H9 (cell line): ENCODE measurements around the gene ZBED1. TPM values are rescaled to one million over a fixed set of nuclear protein-coding genes. Genes with fewer than 3 reads are reported as not detected.

Experiments
- DNase-seq: peaks from one replicate; pipeline ENCODE4 v3.0.0-alpha.2; 2017
- H2AFZ ChIP-seq: one replicate; pipeline ENCODE4 v1.6.1; 2013; ENCODE audit warnings: mild to moderate bottlenecking, low read length, control low read depth, moderate library complexity
- H2AK5ac ChIP-seq: 2 replicates; pipeline ENCODE4 v1.6.1; 2013; ENCODE audit warnings: low read length, control low read depth, mixed read lengths; ENCODE audit not compliant: insufficient read length
- H2BK120ac ChIP-seq: one replicate; pipeline ENCODE4 v1.6.1; 2013; ENCODE audit warnings: low read depth, mild to moderate bottlenecking, low read length, control low read depth, inconsistent platforms; ENCODE audit not compliant: poor library complexity, severe bottlenecking
- H2BK12ac ChIP-seq: 2 replicates; pipeline ENCODE4 v1.6.1; 2013; ENCODE audit warnings: low read length, control low read depth, mixed read lengths, low read depth; ENCODE audit not compliant: insufficient read length
- H2BK15ac ChIP-seq: 2 replicates; pipeline ENCODE4 v1.6.1; 2013; ENCODE audit warnings: low read depth, low read length, control low read depth
- H2BK20ac ChIP-seq: one replicate; pipeline ENCODE4 v1.6.1; 2013; ENCODE audit warnings: low read depth, mild to moderate bottlenecking, low read length, control low read depth, inconsistent platforms; ENCODE audit not compliant: poor library complexity, severe bottlenecking
- H2BK5ac ChIP-seq: 2 replicates; pipeline ENCODE4 v1.6.1; 2013; ENCODE audit warnings: low read length, control low read depth, mixed read lengths; ENCODE audit not compliant: insufficient read length
- H3K14ac ChIP-seq: 2 replicates; pipeline ENCODE4 v1.6.1; 2013; ENCODE audit warnings: low read length, control low read depth; ENCODE audit not compliant: insufficient read depth
- H3K18ac ChIP-seq: 2 replicates; pipeline ENCODE4 v1.6.1; 2013; ENCODE audit warnings: low read depth, mild to moderate bottlenecking, mixed read lengths, low read length, control low read depth; ENCODE audit not compliant: insufficient read length
- H3K23ac ChIP-seq: 2 replicates; pipeline ENCODE4 v1.6.1; 2013; ENCODE audit warnings: low read length, control low read depth, mixed read lengths, low read depth; ENCODE audit not compliant: insufficient read length
- H3K23me2 ChIP-seq: 2 replicates; pipeline ENCODE4 v1.6.1; 2013; ENCODE audit warnings: low read depth, mild to moderate bottlenecking, mixed read lengths, low read length, control low read depth; ENCODE audit not compliant: insufficient read length, poor library complexity, severe bottlenecking
- H3K27ac ChIP-seq: 2 replicates; pipeline ENCODE4 v1.5.1; 2013; ENCODE audit warnings: low read length, control low read depth, mixed read lengths, low read depth; ENCODE audit not compliant: insufficient read length
- H3K27me3 ChIP-seq: 2 replicates; pipeline ENCODE4 v1.6.1; 2013; ENCODE audit warnings: low read length, control low read depth, inconsistent platforms; ENCODE audit not compliant: insufficient read depth
- H3K4ac ChIP-seq: 2 replicates; pipeline ENCODE4 v1.6.1; 2013; ENCODE audit warnings: low read depth, mild to moderate bottlenecking, control low read depth, inconsistent platforms, low read length, moderate library complexity
- H3K4me1 ChIP-seq: 2 replicates; pipeline ENCODE4 v1.6.1; 2013; ENCODE audit warnings: low read length, control low read depth, inconsistent platforms; ENCODE audit not compliant: insufficient read depth
- H3K4me2 ChIP-seq: 2 replicates; pipeline ENCODE4 v1.6.1; 2013; ENCODE audit warnings: low read length, control low read depth, mixed read lengths; ENCODE audit not compliant: insufficient read length, insufficient read depth
- H3K56ac ChIP-seq: 2 replicates; pipeline ENCODE4 v1.6.1; 2013; ENCODE audit warnings: low read depth, mild to moderate bottlenecking, mixed read lengths, low read length, control low read depth; ENCODE audit not compliant: insufficient read length
- H3K79me1 ChIP-seq: 2 replicates; pipeline ENCODE4 v1.6.1; 2013; ENCODE audit warnings: low read depth, mild to moderate bottlenecking, moderate library complexity, low read length, control low read depth, inconsistent platforms; ENCODE audit not compliant: insufficient read depth, poor library complexity, severe bottlenecking
- H3K79me2 ChIP-seq: 2 replicates; pipeline ENCODE4 v1.6.1; 2013; ENCODE audit warnings: low read length, control low read depth, inconsistent platforms; ENCODE audit not compliant: insufficient read depth
- H3K9ac ChIP-seq: 2 replicates; pipeline ENCODE4 v1.6.1; 2013; ENCODE audit warnings: low read length, control low read depth, mixed read lengths; ENCODE audit not compliant: insufficient read length; ENCODE audit errors: extremely low read depth
- H3K9me3 ChIP-seq: one replicate; pipeline ENCODE4 v1.6.1; 2013; ENCODE audit warnings: low read depth, low read length, inconsistent platforms; ENCODE audit not compliant: control insufficient read depth
- H3T11ph ChIP-seq: one replicate; pipeline ENCODE4 v1.6.1; 2013; ENCODE audit warnings: mild to moderate bottlenecking, low read length, control low read depth, inconsistent platforms
- H4K20me1 ChIP-seq: one replicate; pipeline ENCODE4 v1.6.1; 2013; ENCODE audit not compliant: control insufficient read depth, insufficient read length, insufficient read depth
- H4K5ac ChIP-seq: 2 replicates; pipeline ENCODE4 v1.6.1; 2013; ENCODE audit warnings: low read depth, mild to moderate bottlenecking, mixed read lengths, low read length, control low read depth; ENCODE audit not compliant: insufficient read length
- H4K8ac ChIP-seq: replicated peaks from 2 replicates; pipeline ENCODE4 v1.6.1; 2013; ENCODE audit warnings: low read length, control low read depth, mixed read lengths, low read depth; ENCODE audit not compliant: insufficient read length
- H4K91ac ChIP-seq: 2 replicates; pipeline ENCODE4 v1.6.1; 2013; ENCODE audit warnings: low read depth, mild to moderate bottlenecking, moderate library complexity, mixed read lengths, low read length, control low read depth; ENCODE audit not compliant: insufficient read length
- H3K27ac Mint-ChIP-seq, 3 experiments: 2 replicates in 2 of 3; 3 replicates in 1 of 3; pipeline ENCODE4 v1.8.0; 2020 to 2021; ENCODE audit warnings: mixed read lengths in 3 of 3, mild to moderate bottlenecking in 1 of 3, moderate library complexity in 1 of 3
- H3K27me3 Mint-ChIP-seq: 2 replicates; pipeline ENCODE4 v1.8.0; 2021; ENCODE audit warnings: low read depth, mild to moderate bottlenecking, moderate library complexity, mixed read lengths
- H3K36me3 Mint-ChIP-seq, 3 experiments: 2 replicates in 2 of 3; 3 replicates in 1 of 3; pipeline ENCODE4 v1.8.0; 2020 to 2021; ENCODE audit warnings: low read depth in 3 of 3, mixed read lengths in 3 of 3; ENCODE audit not compliant: insufficient read depth in 1 of 3
- H3K4me1 Mint-ChIP-seq, 2 experiments: 2 replicates each; pipeline ENCODE4 v1.8.0; 2020; ENCODE audit warnings: mixed read lengths in 2 of 2
- H3K4me3 Mint-ChIP-seq, 2 experiments: 2 replicates in 1 of 2; 3 replicates in 1 of 2; pipeline ENCODE4 v1.8.0; 2020 to 2021; ENCODE audit warnings: mild to moderate bottlenecking in 2 of 2, mixed read lengths in 2 of 2, moderate library complexity in 1 of 2
- H3K9me3 Mint-ChIP-seq, 2 experiments: 2 replicates in 1 of 2; 3 replicates in 1 of 2; pipeline ENCODE4 v1.8.0; 2020; ENCODE audit warnings: mild to moderate bottlenecking in 2 of 2, mixed read lengths in 2 of 2, moderate library complexity in 1 of 2
- CTCF ChIP-seq: fragments of 200-600 bp; sonication (generic); conservative IDR thresholded peaks from 3 replicates; pipeline ENCODE4 v1.8.0; 2021; ENCODE audit warnings: antibody characterized with exemption, mild to moderate bottlenecking
- WGBS: extraction: QIAGEN DNeasy Blood & Tissue Kit; methylation state at CpG from one replicate; pipeline ENCODE4 v1.1.7; 2013; ENCODE audit warnings: missing lambda C conversion rate, low lambda C conversion rate, mixed read lengths; ENCODE audit not compliant: insufficient read length; ENCODE audit errors: extremely low coverage; 5-methylcytosine and 5-hydroxymethylcytosine counted together
- total RNA-seq: library from RNA; stranded (reverse); gene quantifications from 2 replicates; pipeline ENCODE4 v1.2.1, GENCODE V29; 2021

The ZBED1 gene
- total RNA-seq, 1 experiment from 2014 or later, result 61.1 TPM

- Histone ChIP-seq H3K4ac (no peak overlapping the region), H3K18ac (peak overlapping the region; percentile 58), H3K4me2 (no peak overlapping the region), H3K9ac (no peak overlapping the region), H3T11ph (no peak overlapping the region), H2BK120ac (peak overlapping the region; percentile 48), H3K23ac (no peak overlapping the region), H4K5ac (no peak overlapping the region), H3K9me3 (no peaks in the 10 kb centered on the region), H3K4me1 (peaks cover 11% of the 10 kb centered on the region), H2AK5ac (no peak overlapping the region), H3K23me2 (peaks cover 11% of the 10 kb centered on the region), H3K27me3 (no peaks in the 10 kb centered on the region), H3K14ac (no peak overlapping the region), H2BK15ac (no peak overlapping the region), H4K20me1 (no peaks in the 10 kb centered on the region), H4K91ac (no peak overlapping the region), H3K79me1 (peaks cover 5% of the 10 kb centered on the region), H4K8ac (no peak overlapping the region), H3K27ac (no peak overlapping the region), H2BK5ac (no peak overlapping the region), H3K56ac (no peak overlapping the region), H2AFZ (no peak overlapping the region), H3K79me2 (peaks cover 16% of the 10 kb centered on the region; the same call in 1 of the 2 replicates), H2BK12ac (no peak overlapping the region), H2BK20ac (no peak overlapping the region)
- Mint-ChIP-seq H3K9me3 (no peaks in the 10 kb centered on the region; a peak in 1 of 5 replicates), H3K27me3 (no peaks in the 10 kb centered on the region), H3K4me3 (peak overlapping the region; percentile 54 to 72), H3K4me1 (peaks cover 19 to 40% of the 10 kb centered on the region in 2 experiments), H3K27ac (0 out of 7 replicates have a peak overlapping the region, but pooled peaks of 1 of the 3 experiments have one; percentile 79), H3K36me3 (peaks cover 0 to 13% (median 13%) of the 10 kb centered on the region in 3 experiments; a peak in 5 of 7 replicates)
- no peak for DNase-seq
- no CpG with 5 or more reads among the region's 5 CpGs for WGBS
- no peak for TF ChIP-seq CTCF
Measured at GRCh38 chrX:2501559-2502102, 855 bp upstream of the ZBED1 start.
